MCF 10A (cell line): ENCODE measurements around the gene COTL1. TPM values are rescaled to one million over a fixed set of nuclear protein-coding genes. Genes with fewer than 3 reads are reported as not detected.

Experiments
- BruUV-seq: library from RNA; stranded (reverse); fragments of 400-500 nt; replicated peaks from 2 replicates; lab custom pipeline; 2021; lab: Mats Ljungman, UMichigan
- CTCF ChIA-PET: fragments of 300-600 bp; sonication (Branson Sonifier 250); formaldehyde crosslinking; extraction: SDS; loops from one replicate; lab custom pipeline; 2021; ENCODE audit warnings: antibody characterized with exemption, inconsistent platforms; lab: Yijun Ruan, JAX
- POLR2A ChIA-PET: fragments of 300-600, 350-650 bp; sonication (Branson Sonifier 250); formaldehyde crosslinking; extraction: SDS; loops from one replicate; lab custom pipeline; 2020; ENCODE audit warnings: antibody characterized with exemption, inconsistent platforms; lab: Yijun Ruan, JAX
- DNase-seq: peaks from one replicate; pipeline ENCODE4 v3.0.0-alpha.2; 2018; ENCODE audit not compliant: unreplicated experiment
- H3K27ac Mint-ChIP-seq: one replicate; pipeline ENCODE4 v1.8.0; 2022; ENCODE audit warnings: mild to moderate bottlenecking, low read depth, mixed read lengths; ENCODE audit not compliant: unreplicated experiment
- H3K27me3 Mint-ChIP-seq: one replicate; pipeline ENCODE4 v1.8.0; 2022; ENCODE audit warnings: mixed read lengths; ENCODE audit not compliant: insufficient read depth, unreplicated experiment
- H3K36me3 Mint-ChIP-seq: one replicate; pipeline ENCODE4 v1.8.0; 2022; ENCODE audit warnings: mild to moderate bottlenecking, moderate library complexity, mixed read lengths; ENCODE audit not compliant: insufficient read depth, unreplicated experiment
- H3K4me1 Mint-ChIP-seq: one replicate; pipeline ENCODE4 v1.8.0; 2022; ENCODE audit warnings: mixed read lengths; ENCODE audit not compliant: insufficient read depth, unreplicated experiment
- H3K4me3 Mint-ChIP-seq: one replicate; pipeline ENCODE4 v1.8.0; 2022; ENCODE audit warnings: mild to moderate bottlenecking, moderate library complexity, mixed read lengths; ENCODE audit not compliant: unreplicated experiment
- H3K9me3 Mint-ChIP-seq: one replicate; pipeline ENCODE4 v1.8.0; 2022; ENCODE audit warnings: mixed read lengths; ENCODE audit not compliant: unreplicated experiment
- intact Hi-C: fragments of 100-400 bp; cut with micrococcal nuclease; formaldehyde crosslinking; loops from 2 replicates; pipeline ENCODE4 v1.14.1; 2022
- total RNA-seq: library from RNA; stranded (reverse); gene quantifications from 2 replicates; pipeline ENCODE4 v1.2.3, GENCODE V29; 2022
- TF ChIP-seq, protein P1 (sequence below): fragments of 200-600 bp; IDR thresholded peaks from one replicate; pipeline ENCODE4 v1.8.0; 2022; ENCODE audit warnings: antibody characterized with exemption, mild to moderate bottlenecking; ENCODE audit not compliant: unreplicated experiment

Gene COTL1
- total RNA-seq, 1 experiment from 2014 or later: 269 TPM

GRCh38 chr16:84605339-84605848 is 12.5 kb downstream of the COTL1 start:
- Mint-ChIP-seq H3K4me3 (no peak overlapping the region), H3K27ac (no peak overlapping the region), H3K27me3 (no peaks in the 10 kb centered on the region), H3K4me1 (peaks cover 10% of the 10 kb centered on the region), H3K36me3 (peaks cover 6% of the 10 kb centered on the region), H3K9me3 (no peaks in the 10 kb centered on the region)
- peak; percentile 30 for DNase-seq
- TF ChIP-seq, protein P1, sequence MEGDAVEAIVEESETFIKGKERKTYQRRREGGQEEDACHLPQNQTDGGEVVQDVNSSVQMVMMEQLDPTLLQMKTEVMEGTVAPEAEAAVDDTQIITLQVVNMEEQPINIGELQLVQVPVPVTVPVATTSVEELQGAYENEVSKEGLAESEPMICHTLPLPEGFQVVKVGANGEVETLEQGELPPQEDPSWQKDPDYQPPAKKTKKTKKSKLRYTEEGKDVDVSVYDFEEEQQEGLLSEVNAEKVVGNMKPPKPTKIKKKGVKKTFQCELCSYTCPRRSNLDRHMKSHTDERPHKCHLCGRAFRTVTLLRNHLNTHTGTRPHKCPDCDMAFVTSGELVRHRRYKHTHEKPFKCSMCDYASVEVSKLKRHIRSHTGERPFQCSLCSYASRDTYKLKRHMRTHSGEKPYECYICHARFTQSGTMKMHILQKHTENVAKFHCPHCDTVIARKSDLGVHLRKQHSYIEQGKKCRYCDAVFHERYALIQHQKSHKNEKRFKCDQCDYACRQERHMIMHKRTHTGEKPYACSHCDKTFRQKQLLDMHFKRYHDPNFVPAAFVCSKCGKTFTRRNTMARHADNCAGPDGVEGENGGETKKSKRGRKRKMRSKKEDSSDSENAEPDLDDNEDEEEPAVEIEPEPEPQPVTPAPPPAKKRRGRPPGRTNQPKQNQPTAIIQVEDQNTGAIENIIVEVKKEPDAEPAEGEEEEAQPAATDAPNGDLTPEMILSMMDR: no peak
- ChIA-PET CTCF (no interaction called here), POLR2A (interaction anchor here (0.7 kb wide), 1 partner anchor 10 kb away, joined by 3 read pairs; no protein-coding TSS in a partner anchor)
- BruUV-seq: no TSS peak
- intact Hi-C loops: no loop called here

- POLR2A ChIA-PET: interaction anchor here (1.2 kb wide), 1 partner anchor 12 kb away, joined by 3 read pairs; no protein-coding TSS in a partner anchor
- CTCF ChIA-PET: interaction anchor here (1.5 kb wide), 1 partner anchor 98 kb away, joined by 5 read pairs; no protein-coding TSS in a partner anchor
- H3K36me3 Mint-ChIP-seq: peaks cover 4% of the 10 kb centered on the region
- no TSS peak for BruUV-seq
- H3K9me3 Mint-ChIP-seq: no peaks in the 10 kb centered on the region
- intact Hi-C loops: no loop called here
- H3K27me3 Mint-ChIP-seq: no peaks in the 10 kb centered on the region
- peaks cover 10% of the 10 kb centered on the region for H3K4me1 Mint-ChIP-seq
- TF ChIP-seq, protein P1: no peak
- no peak overlapping the region for H3K27ac Mint-ChIP-seq
- H3K4me3 Mint-ChIP-seq: no peak overlapping the region
- no peak for DNase-seq
Observed at GRCh38 chr16:84604477-84605013, 13.3 kb downstream of the COTL1 start.

DNA sequence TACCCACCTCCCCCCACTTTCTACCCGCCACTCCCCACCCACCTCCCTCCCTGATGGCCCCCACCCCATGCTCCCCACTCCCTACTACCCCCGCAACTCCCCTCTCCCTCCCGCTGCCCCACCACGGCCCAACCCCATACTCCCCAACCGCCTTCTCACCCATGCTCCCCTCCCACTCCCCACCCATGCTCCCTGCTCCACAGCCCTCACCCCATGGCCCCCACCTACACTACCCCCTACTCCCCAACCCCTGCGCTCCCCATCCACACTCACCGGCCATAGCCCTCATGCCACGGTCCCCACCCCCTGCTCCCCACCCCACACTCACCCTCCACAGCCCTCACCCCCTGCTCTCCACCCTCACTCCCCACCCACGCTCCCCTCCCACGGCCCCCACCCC is 13.9 kb downstream of the COTL1 start:
- TF ChIP-seq, protein P1: no peak
- intact Hi-C loops: no loop called here
- no peak for DNase-seq
- Mint-ChIP-seq H3K4me3 (no peak overlapping the region), H3K27ac (peak overlapping the region; percentile 95), H3K4me1 (peaks cover 10% of the 10 kb centered on the region), H3K36me3 (peaks cover 6% of the 10 kb centered on the region), H3K9me3 (no peaks in the 10 kb centered on the region), H3K27me3 (no peaks in the 10 kb centered on the region)
- CTCF ChIA-PET: interaction anchor here (1.5 kb wide), 1 partner anchor 98 kb away, joined by 5 read pairs; no protein-coding TSS in a partner anchor
- POLR2A ChIA-PET: interaction anchor here (1.0 to 1.2 kb wide), 2 partner anchors 13 kb away, joined by 3 to 6 read pairs; no protein-coding TSS in a partner anchor
- BruUV-seq: no TSS peak

DNA sequence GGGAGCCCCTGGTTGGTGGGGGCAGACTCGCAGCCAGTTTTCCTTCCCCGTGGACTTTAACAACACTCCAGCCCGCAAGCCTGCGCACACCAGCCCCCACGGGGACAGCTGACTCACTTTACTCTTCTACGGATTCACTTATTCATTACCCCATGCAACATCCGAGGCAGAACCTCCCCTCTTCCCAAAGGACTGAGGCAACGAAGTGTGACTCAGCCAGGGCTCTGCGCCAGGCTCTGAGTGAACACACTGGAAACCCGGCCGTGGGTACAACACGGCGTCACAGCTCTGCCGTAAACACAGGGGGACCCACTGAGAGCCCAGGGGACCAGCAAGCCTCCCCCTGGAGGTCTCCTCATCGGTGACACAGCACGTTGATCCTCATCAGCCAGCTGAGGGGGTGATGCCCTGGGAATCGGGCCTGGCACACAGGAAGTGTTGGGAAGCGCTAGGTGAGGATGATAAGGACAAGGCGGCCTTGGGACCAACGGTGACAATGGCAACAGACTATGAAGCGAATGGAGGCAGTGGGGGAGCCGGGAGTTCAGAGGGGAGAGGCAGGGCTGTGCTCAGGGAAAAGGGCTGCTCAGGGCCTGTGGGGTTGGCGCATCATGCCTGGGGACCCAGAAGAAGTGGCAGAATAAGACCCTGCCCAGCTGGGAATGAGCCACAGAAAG is 14.6 kb downstream of the COTL1 start:
- Mint-ChIP-seq H3K4me1 (peaks cover 10% of the 10 kb centered on the region), H3K36me3 (peaks cover 7% of the 10 kb centered on the region), H3K4me3 (peak overlapping the region; percentile 70), H3K27me3 (no peaks in the 10 kb centered on the region), H3K9me3 (no peaks in the 10 kb centered on the region), H3K27ac (peak overlapping the region; percentile 95)
- ChIA-PET CTCF (interaction anchor here (1.4 to 2.5 kb wide), 3 partner anchors 19 to 97 kb away, joined by 4 to 9 read pairs (median 5); no protein-coding TSS in a partner anchor), POLR2A (interaction anchor here (0.6 to 1.8 kb wide), 6 partner anchors 13 to 91 kb away, joined by 3 to 8 read pairs (median 3); partner anchors contain the start of gene COTL1)
- BruUV-seq: no TSS peak
- peak; percentile 97 for DNase-seq
- intact Hi-C loops: no loop called here
- TF ChIP-seq, protein P1: no peak
